ENCODE data around the gene MEX3A.
A peak's percentile ranks its signal among the peaks of the same experiment; 100 is the strongest.
"Not testable (repeated sequence)": the region's sequence is repeated elsewhere in the genome, so short reads cannot be mapped to it uniquely, and the experiment has no call there.

Gene MEX3A

GRCh38 chr1:156119503-156120209, 37.4 kb upstream of the MEX3A start:
- DNase-seq (ENCODE audit: low read depth in 1 of 2, low spot score in 1 of 2): no peak

GRCh38 chr1:156118177-156118868, 36.1 kb upstream of the MEX3A start:
- no peak for DNase-seq (ENCODE audit: low read depth in 1 of 2, low spot score in 1 of 2)

- no peak for DNase-seq (ENCODE audit: low read depth in 1 of 2, low spot score in 1 of 2)
Measured at GRCh38 chr1:156117414-156118176, 35.3 kb upstream of the MEX3A start.

- not testable (repeated sequence) for DNase-seq (ENCODE audit: low read depth in 1 of 2, low spot score in 1 of 2)
Measured at GRCh38 chr1:156116731-156117130, 34.5 kb upstream of the MEX3A start.

- DNase-seq (ENCODE audit: low read depth in 1 of 2, low spot score in 1 of 2): no peak
Measured at GRCh38 chr1:156115514-156116374, 33.5 kb upstream of the MEX3A start.

GRCh38 chr1:156114919-156115513, 32.8 kb upstream of the MEX3A start:
- DNase-seq (ENCODE audit: low read depth in 1 of 2, low spot score in 1 of 2): no peak

GRCh38 chr1:156114101-156114918, 32.0 kb upstream of the MEX3A start, which contains the start of gene LMNA:
LMNA (plus strand) TSS chr1:156114711; CDS start chr1:156114919, 208 bp downstream.
- DNase-seq (ENCODE audit: low read depth in 1 of 2, low spot score in 1 of 2): peak; percentile 56 to 73

- DNase-seq (ENCODE audit: low read depth in 1 of 2, low spot score in 1 of 2): no peak
Measured at GRCh38 chr1:156113282-156113950, 31.2 kb upstream of the MEX3A start.

GRCh38 chr1:156112276-156113137, 30.2 kb upstream of the MEX3A start:
- no peak for DNase-seq (ENCODE audit: low read depth in 1 of 2, low spot score in 1 of 2)

- DNase-seq (ENCODE audit: low read depth in 1 of 2, low spot score in 1 of 2): no peak
Measured at GRCh38 chr1:156111355-156111962, 29.2 kb upstream of the MEX3A start.

GRCh38 chr1:156110252-156110651, 28.0 kb upstream of the MEX3A start:
- DNase-seq (ENCODE audit: low read depth in 1 of 2, low spot score in 1 of 2): no peak

GRCh38 chr1:156108664-156109241, 26.5 kb upstream of the MEX3A start:
- DNase-seq (ENCODE audit: low read depth in 1 of 2, low spot score in 1 of 2): no peak

- DNase-seq (ENCODE audit: low read depth in 1 of 2, low spot score in 1 of 2): no peak
Measured at GRCh38 chr1:156108057-156108456, 25.8 kb upstream of the MEX3A start.

GRCh38 chr1:156106624-156107488, 24.6 kb upstream of the MEX3A start:
- no peak for DNase-seq (ENCODE audit: low read depth in 1 of 2, low spot score in 1 of 2)

- no peak for DNase-seq (ENCODE audit: low read depth in 1 of 2, low spot score in 1 of 2)
Measured at GRCh38 chr1:156104861-156105832, 22.9 kb upstream of the MEX3A start.
